Caco-2 (cell line): Measurements from ENCODE around the gene ATP2A1. TPM values are rescaled to one million over a fixed set of nuclear protein-coding genes. Genes with fewer than 3 reads are reported as not detected.
"Not testable (repeated sequence)": the region's sequence is repeated elsewhere in the genome, so short reads cannot be mapped to it uniquely, and the experiment has no call there.

Source experiments
- BruUV-seq: library from RNA; stranded (reverse); fragments of 400-500 nt; replicated peaks from 2 replicates; lab custom pipeline; 2021; lab: Mats Ljungman, UMichigan
- CTCF ChIA-PET: fragments of 300-600 bp; sonication (Branson Sonifier 250); formaldehyde crosslinking; loops from one replicate; lab custom pipeline; 2022; ENCODE audit warnings: antibody characterized with exemption; lab: Charles Lee
- POLR2A ChIA-PET: fragments of 300-600 bp; sonication (Branson Sonifier 250); formaldehyde crosslinking; loops from one replicate; lab custom pipeline; 2022; ENCODE audit warnings: antibody characterized with exemption; lab: Charles Lee
- DNase-seq, 2 experiments: peaks; one replicate each; pipeline versions ENCODE4 v3.0.0 to v3.0.0-alpha.2; 2020 to 2022
- H3K27me3 ChIP-seq: replicated peaks from 2 replicates; pipeline ENCODE4 v1.6.0; 2011; ENCODE audit warnings: low read length; ENCODE audit not compliant: control insufficient read depth, insufficient read depth
- H3K36me3 ChIP-seq: 2 replicates; pipeline ENCODE4 v1.5.1; 2011; ENCODE audit warnings: low read length; ENCODE audit not compliant: control insufficient read depth, insufficient read depth
- H3K4me1 ChIP-seq: fragments of 250-450 bp; sonication (Bioruptor Pico); 2 replicates; pipeline ENCODE4 v1.5.1; 2020; ENCODE audit warnings: mild to moderate bottlenecking
- H3K4me3 ChIP-seq: 2 replicates; pipeline ENCODE4 v1.5.1; 2011; ENCODE audit warnings: low read depth, mild to moderate bottlenecking, control low read depth, low read length
- H3K9me3 ChIP-seq: fragments of 250-450 bp; sonication (Bioruptor Pico); 2 replicates; pipeline ENCODE4 v1.5.1; 2020; ENCODE audit warnings: mild to moderate bottlenecking, moderate library complexity
- H3K27ac Mint-ChIP-seq: one replicate; pipeline ENCODE4 v1.8.0; 2022; ENCODE audit warnings: mixed read lengths; ENCODE audit not compliant: unreplicated experiment
- H3K27me3 Mint-ChIP-seq: one replicate; pipeline ENCODE4 v1.8.0; 2022; ENCODE audit warnings: mixed read lengths; ENCODE audit not compliant: insufficient read depth, unreplicated experiment
- H3K36me3 Mint-ChIP-seq: one replicate; pipeline ENCODE4 v1.8.0; 2022; ENCODE audit warnings: mild to moderate bottlenecking, mixed read lengths; ENCODE audit not compliant: insufficient read depth, unreplicated experiment
- H3K4me1 Mint-ChIP-seq: one replicate; pipeline ENCODE4 v1.8.0; 2022; ENCODE audit warnings: low read depth, mixed read lengths; ENCODE audit not compliant: unreplicated experiment
- H3K4me3 Mint-ChIP-seq: one replicate; pipeline ENCODE4 v1.8.0; 2022; ENCODE audit warnings: mild to moderate bottlenecking, moderate library complexity, mixed read lengths; ENCODE audit not compliant: unreplicated experiment
- H3K9me3 Mint-ChIP-seq: one replicate; pipeline ENCODE4 v1.8.0; 2022; ENCODE audit warnings: mixed read lengths; ENCODE audit not compliant: unreplicated experiment
- intact Hi-C: fragments of 100-400 bp; cut with micrococcal nuclease; formaldehyde crosslinking; loops from one replicate; pipeline ENCODE4 v1.10.0; 2022; ENCODE audit not compliant: unreplicated experiment
- total RNA-seq: library from RNA; stranded (reverse); gene quantifications from 2 replicates; pipeline ENCODE4 v1.2.3, GENCODE V29; 2022
- TF ChIP-seq, protein P1 (sequence below), 2 experiments: fragments of 200-600 bp in 1 of 2; IDR thresholded peaks; 1 replicate in 1 of 2; 2 replicates in 1 of 2; pipeline versions ENCODE4 v1.5.1 to v1.8.0; 2011 to 2022; ENCODE audit warnings: antibody characterized with exemption in 1 of 2, control low read depth in 1 of 2, inconsistent platforms in 1 of 2, low read depth in 1 of 2, low read length in 1 of 2, mild to moderate bottlenecking in 1 of 2, moderate library complexity in 1 of 2; ENCODE audit not compliant: insufficient read depth in 1 of 2, severe bottlenecking in 1 of 2, unreplicated experiment in 1 of 2

ATP2A1 gene
- total RNA-seq, 1 experiment from 2014 or later, result 2.3 TPM

DNA sequence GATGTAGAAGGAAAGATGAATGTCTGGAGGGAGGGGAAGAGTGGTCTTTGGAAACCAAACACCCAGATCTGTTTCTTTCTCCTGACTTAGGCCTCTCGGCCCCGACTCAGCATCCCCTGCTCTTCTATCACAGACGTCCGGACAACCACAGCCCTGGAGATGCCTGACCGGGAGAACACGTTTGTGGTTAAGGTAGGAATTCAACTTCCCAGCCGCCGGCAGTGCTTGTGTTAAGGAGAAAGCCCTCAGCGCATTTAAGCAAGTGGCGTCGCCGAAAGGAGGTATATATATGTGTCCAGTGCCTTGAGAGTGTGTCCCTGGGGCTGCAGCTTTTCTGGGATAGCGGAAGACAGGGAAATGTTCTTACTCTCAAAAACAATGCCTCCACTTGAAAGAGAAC is 11.0 kb upstream of the ATP2A1 start:
- peaks cover 13% of the 10 kb centered on the region for H3K4me1 Mint-ChIP-seq
- TF ChIP-seq, protein P1, sequence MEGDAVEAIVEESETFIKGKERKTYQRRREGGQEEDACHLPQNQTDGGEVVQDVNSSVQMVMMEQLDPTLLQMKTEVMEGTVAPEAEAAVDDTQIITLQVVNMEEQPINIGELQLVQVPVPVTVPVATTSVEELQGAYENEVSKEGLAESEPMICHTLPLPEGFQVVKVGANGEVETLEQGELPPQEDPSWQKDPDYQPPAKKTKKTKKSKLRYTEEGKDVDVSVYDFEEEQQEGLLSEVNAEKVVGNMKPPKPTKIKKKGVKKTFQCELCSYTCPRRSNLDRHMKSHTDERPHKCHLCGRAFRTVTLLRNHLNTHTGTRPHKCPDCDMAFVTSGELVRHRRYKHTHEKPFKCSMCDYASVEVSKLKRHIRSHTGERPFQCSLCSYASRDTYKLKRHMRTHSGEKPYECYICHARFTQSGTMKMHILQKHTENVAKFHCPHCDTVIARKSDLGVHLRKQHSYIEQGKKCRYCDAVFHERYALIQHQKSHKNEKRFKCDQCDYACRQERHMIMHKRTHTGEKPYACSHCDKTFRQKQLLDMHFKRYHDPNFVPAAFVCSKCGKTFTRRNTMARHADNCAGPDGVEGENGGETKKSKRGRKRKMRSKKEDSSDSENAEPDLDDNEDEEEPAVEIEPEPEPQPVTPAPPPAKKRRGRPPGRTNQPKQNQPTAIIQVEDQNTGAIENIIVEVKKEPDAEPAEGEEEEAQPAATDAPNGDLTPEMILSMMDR (IDR thresholded peaks at IDR 0.05; ENCODE audit: insufficient read depth in 1 of 2, low read depth in 1 of 2, low read length in 1 of 2, severe bottlenecking in 1 of 2, unreplicated experiment in 1 of 2), result no peak
- Histone ChIP-seq H3K36me3 (no peaks in the 10 kb centered on the region; the same call in 1 of the 2 replicates), H3K27me3 (no peaks in the 10 kb centered on the region), H3K9me3 (no peaks in the 10 kb centered on the region), H3K4me3 (no peak overlapping the region), H3K4me1 (peaks cover 12% of the 10 kb centered on the region)
- ChIA-PET POLR2A (no interaction called here), CTCF (no interaction called here)
- no peaks in the 10 kb centered on the region for H3K9me3 Mint-ChIP-seq
- no peak for DNase-seq
- no peaks in the 10 kb centered on the region for H3K27me3 Mint-ChIP-seq
- no TSS peak for BruUV-seq
- H3K4me3 Mint-ChIP-seq, result no peak overlapping the region
- no peak overlapping the region for H3K27ac Mint-ChIP-seq
- intact Hi-C loops, result no loop called here
- peaks cover 62% of the 10 kb centered on the region for H3K36me3 Mint-ChIP-seq

DNA sequence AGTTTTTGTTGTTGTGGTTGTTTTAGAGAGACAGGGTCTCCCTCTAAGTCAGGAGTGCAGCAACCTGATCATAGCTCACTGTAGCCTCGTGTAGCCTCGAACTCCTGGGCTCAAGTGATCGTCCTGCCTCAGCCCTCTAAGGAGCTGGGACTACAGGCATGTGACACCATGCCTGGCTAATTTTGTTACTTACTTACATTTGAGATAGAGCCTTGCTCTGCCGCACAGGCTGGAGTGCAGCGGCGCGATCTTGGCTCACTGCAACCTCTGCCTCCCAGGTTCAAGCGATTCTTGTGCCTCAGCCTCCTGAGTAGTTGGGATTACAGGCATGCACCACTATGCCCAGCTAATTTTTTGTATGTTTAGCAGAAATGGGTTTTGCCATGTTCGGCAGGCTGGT is 10.6 kb upstream of the ATP2A1 start:
- BruUV-seq, H3K27ac Mint-ChIP-seq, H3K27me3 ChIP-seq, CTCF ChIA-PET, H3K27me3 Mint-ChIP-seq, H3K9me3 Mint-ChIP-seq, DNase-seq, H3K36me3 ChIP-seq, H3K9me3 ChIP-seq, intact Hi-C loops, H3K4me3 ChIP-seq, POLR2A ChIA-PET, H3K4me3 Mint-ChIP-seq: not testable (repeated sequence)
- Mint-ChIP-seq H3K4me1 (peaks cover 13% of the 10 kb centered on the region), H3K36me3 (peaks cover 66% of the 10 kb centered on the region)
- H3K4me1 ChIP-seq, result peaks cover 12% of the 10 kb centered on the region

DNA sequence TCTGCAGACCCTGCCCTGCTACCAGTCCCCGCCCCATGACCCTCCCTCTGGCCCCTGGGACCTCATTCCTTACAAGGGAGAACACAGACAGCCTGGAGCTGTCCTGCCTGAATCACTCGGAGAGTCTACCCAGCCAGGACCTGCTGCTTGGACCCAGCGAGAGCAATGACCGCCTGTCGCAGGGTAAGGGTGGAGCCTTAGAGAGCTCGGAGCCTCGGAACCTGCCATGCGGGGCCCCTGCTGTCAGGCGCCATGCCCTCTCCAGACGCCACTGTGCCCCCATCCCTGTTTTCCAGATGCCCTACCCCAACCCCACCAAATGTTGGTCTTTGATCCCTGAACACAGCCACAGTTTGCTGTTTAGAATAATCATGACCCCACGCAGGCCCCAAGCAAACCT is 9.1 kb upstream of the ATP2A1 start:
- Mint-ChIP-seq H3K4me3 (no peak overlapping the region), H3K27me3 (no peaks in the 10 kb centered on the region), H3K27ac (no peak overlapping the region), H3K9me3 (no peaks in the 10 kb centered on the region), H3K36me3 (peaks cover 68% of the 10 kb centered on the region), H3K4me1 (peaks cover 13% of the 10 kb centered on the region)
- ChIA-PET POLR2A (no interaction called here), CTCF (no interaction called here)
- peaks cover 1% of the 10 kb centered on the region for H3K36me3 ChIP-seq
- intact Hi-C loops, result no loop called here
- H3K4me1 ChIP-seq, result peaks cover 12% of the 10 kb centered on the region
- BruUV-seq, result no TSS peak
- TF ChIP-seq, protein P1 (IDR thresholded peaks at IDR 0.05; ENCODE audit: insufficient read depth in 1 of 2, low read depth in 1 of 2, low read length in 1 of 2, severe bottlenecking in 1 of 2, unreplicated experiment in 1 of 2), result no peak
- H3K9me3 ChIP-seq, result no peaks in the 10 kb centered on the region
- DNase-seq, result no peak
- H3K27me3 ChIP-seq, result no peaks in the 10 kb centered on the region
- H3K4me3 ChIP-seq, result no peak overlapping the region

DNA sequence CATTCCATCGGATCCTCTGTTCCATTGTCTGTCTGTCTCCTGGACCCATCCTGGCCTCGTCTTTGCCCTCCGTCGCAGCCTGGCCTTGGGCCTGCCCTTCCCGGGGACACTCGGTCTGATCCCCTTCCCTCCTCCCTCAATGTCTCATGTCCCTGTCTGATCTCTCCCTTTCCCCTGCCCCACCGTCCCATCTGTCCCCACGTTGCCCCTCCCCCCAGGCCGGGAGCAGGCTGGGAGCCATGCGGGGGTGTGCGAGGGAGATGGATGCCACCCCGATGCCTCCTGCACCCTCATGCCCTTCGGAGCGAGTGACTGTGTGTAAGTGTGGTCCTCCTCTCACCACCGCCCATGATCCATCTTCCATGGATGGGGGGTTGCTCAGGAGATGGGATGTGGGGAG is 5.3 kb upstream of the ATP2A1 start:
- TF ChIP-seq, protein P1 (IDR thresholded peaks at IDR 0.05; ENCODE audit: insufficient read depth in 1 of 2, low read depth in 1 of 2, low read length in 1 of 2, severe bottlenecking in 1 of 2, unreplicated experiment in 1 of 2), result no peak
- Mint-ChIP-seq H3K4me3 (no peak overlapping the region), H3K4me1 (no peaks in the 10 kb centered on the region), H3K27me3 (no peaks in the 10 kb centered on the region), H3K9me3 (no peaks in the 10 kb centered on the region), H3K27ac (no peak overlapping the region), H3K36me3 (peaks cover 62% of the 10 kb centered on the region)
- Histone ChIP-seq H3K4me3 (no peak overlapping the region), H3K4me1 (no peaks in the 10 kb centered on the region), H3K27me3 (no peaks in the 10 kb centered on the region), H3K36me3 (peaks cover 1% of the 10 kb centered on the region), H3K9me3 (no peaks in the 10 kb centered on the region)
- DNase-seq, result no peak
- CTCF ChIA-PET, result interaction anchor here (1.0 kb wide), 1 partner anchor 27 kb away, joined by 3 read pairs; the partner anchor contains the start of gene TUFM
- POLR2A ChIA-PET, result no interaction called here
- intact Hi-C loops, result no loop called here
- no TSS peak for BruUV-seq
